K562 (cell line): Measurements from ENCODE around the gene ZDHHC3. TPM values are rescaled to one million over a fixed set of nuclear protein-coding genes. Genes with fewer than 3 reads are reported as not detected.

Source experiments
- CEBPB ChIP-seq: fragments of 450-650 bp; IDR thresholded peaks from 2 replicates; pipeline ENCODE4 v1.6.1; 2016; ENCODE audit warnings: missing genetic modification characterization, missing compliant biosample characterization
- CHD2 ChIP-seq: IDR thresholded peaks from 2 replicates; pipeline ENCODE4 v1.6.1; 2011; ENCODE audit warnings: low read depth, low read length
- EHMT2 ChIP-seq: fragments of 450-650 bp; IDR thresholded peaks from 2 replicates; pipeline ENCODE4 v1.6.1; 2018; ENCODE audit warnings: antibody characterized with exemption
- ETV6 ChIP-seq, 3 experiments: fragments of 150-350 bp in 1 of 3; sonication (generic) in 1 of 3; formaldehyde crosslinking in 1 of 3; IDR thresholded peaks; 2 replicates each; pipeline versions ENCODE4 v1.6.1 to v1.8.0; 2014 to 2022; ENCODE audit warnings: borderline replicate concordance in 2 of 3, low read depth in 2 of 3, antibody characterized with exemption in 1 of 3, low read length in 1 of 3, mild to moderate bottlenecking in 1 of 3, missing genetic modification reagents in 1 of 3
- FOXK2 ChIP-seq, 2 experiments: fragments of 450-650 bp; IDR thresholded peaks in 1 of 2; conservative IDR thresholded peaks in 1 of 2; 2 replicates each; pipeline ENCODE4 v1.6.1; 2016; ENCODE audit warnings: low read depth in 2 of 2, mild to moderate bottlenecking in 1 of 2
- ILF3 ChIP-seq: fragments of 450-650 bp; IDR thresholded peaks from 2 replicates; pipeline ENCODE4 v1.6.1; 2018; ENCODE audit warnings: antibody characterized with exemption, mild to moderate bottlenecking, moderate library complexity, borderline replicate concordance
- KAT8 ChIP-seq: fragments of 450-650 bp; IDR thresholded peaks from 2 replicates; pipeline ENCODE4 v1.6.1; 2016; ENCODE audit warnings: low read depth, mild to moderate bottlenecking
- KDM5B ChIP-seq: fragments of 200-600 bp; sonication (generic); IDR thresholded peaks from 2 replicates; pipeline ENCODE4 v1.6.1; 2012; ENCODE audit warnings: low read depth, mild to moderate bottlenecking, moderate library complexity, low read length, control low read depth, inconsistent platforms; ENCODE audit not compliant: insufficient replicate concordance
- MED1 ChIP-seq: sonication (generic); formaldehyde crosslinking; IDR thresholded peaks from 2 replicates; pipeline ENCODE4 v1.8.1; 2023; ENCODE audit warnings: missing genetic modification reagents, borderline replicate concordance
- MYBL2 ChIP-seq, 2 experiments: fragments of 450-650 bp in 1 of 2; sonication (generic) in 1 of 2; formaldehyde crosslinking in 1 of 2; IDR thresholded peaks; 2 replicates each; pipeline versions ENCODE4 v1.6.1 to v1.8.1; 2017 to 2022; ENCODE audit warnings: borderline replicate concordance in 1 of 2, inconsistent platforms in 1 of 2, low read depth in 1 of 2, mild to moderate bottlenecking in 1 of 2, missing genetic modification reagents in 1 of 2, moderate library complexity in 1 of 2
- NEUROD1 ChIP-seq: fragments of 150-350 bp; IDR thresholded peaks from 2 replicates; pipeline ENCODE4 v1.6.1; 2014; ENCODE audit warnings: borderline replicate concordance, low read length, low read depth; ENCODE audit not compliant: partially characterized antibody
- RUNX1 ChIP-seq: sonication (generic); IDR thresholded peaks from 2 replicates; pipeline ENCODE4 v1.6.1; 2016; ENCODE audit warnings: antibody characterized with exemption, low read depth
- SOX6 ChIP-seq: fragments of 450-650 bp; IDR thresholded peaks from 2 replicates; pipeline ENCODE4 v1.6.1; 2014; ENCODE audit warnings: mild to moderate bottlenecking
- SPI1 ChIP-seq: IDR thresholded peaks from 2 replicates; pipeline ENCODE4 v1.6.1; 2011; ENCODE audit warnings: low read depth, low read length, control low read depth, borderline replicate concordance
- TEAD1 ChIP-seq, 2 experiments: fragments of 450-650 bp in 1 of 2; sonication (generic) in 1 of 2; formaldehyde crosslinking; IDR thresholded peaks; 2 replicates each; pipeline versions ENCODE4 v1.4.0 to v1.8.0; 2020 to 2022; ENCODE audit warnings: mild to moderate bottlenecking in 2 of 2, missing genetic modification reagents in 1 of 2
- TEAD2 ChIP-seq: fragments of 450-650 bp; IDR thresholded peaks from 2 replicates; pipeline ENCODE4 v1.6.1; 2016; ENCODE audit warnings: missing genetic modification characterization, control low read depth, missing compliant biosample characterization
- ZNF274 ChIP-seq: IDR thresholded peaks from 2 replicates; pipeline ENCODE4 v1.6.1; 2011; ENCODE audit warnings: low read depth, mild to moderate bottlenecking, low read length, moderate library complexity, borderline replicate concordance
- ZNF668 ChIP-seq: fragments of 250-450 bp; sonication (Bioruptor Pico); IDR thresholded peaks from 2 replicates; pipeline ENCODE4 v1.8.0; 2022; ENCODE audit warnings: mild to moderate bottlenecking, inconsistent platforms
- ZNF766 ChIP-seq: fragments of 200-800 bp; sonication (Bioruptor generic); conservative IDR thresholded peaks from 2 replicates; pipeline ENCODE4 v1.6.1; 2016; ENCODE audit warnings: missing genetic modification characterization, missing compliant biosample characterization
- polyA plus RNA-seq, 8 experiments: library from polyadenylated mRNA; depleted of rRNA in 4 of 8; stranded (reverse) in 5 of 8; unstranded in 3 of 8; fragments of >200 nt; fragmentation: Nextera tagmentation in 2 of 8; fragmentation: Illumina TruSeq in 1 of 8; extraction: Ambion mirVana in 2 of 8; extraction: Trizol in 1 of 8; gene quantifications; 2 replicates each; pipeline versions ENCODE4 v1.2.1 to v1.2.3, GENCODE V29; 2011 to 2014; ENCODE audit warnings: inconsistent platforms in 1 of 8, missing spikeins in 1 of 8
- total RNA-seq, 7 experiments: library from RNA; depleted of rRNA in 6 of 7; stranded (reverse); fragments of >200 nt in 6 of 7; fragmentation: Illumina TruSeq in 2 of 7; extraction: Trizol in 2 of 7; gene quantifications; 2 replicates each; pipeline versions ENCODE4 v1.2.1 to v1.2.3, GENCODE V29; 2011 to 2021; ENCODE audit warnings: low replicate concordance in 1 of 7
- TF ChIP-seq, protein P1 (sequence below): fragments of 450-650 bp; IDR thresholded peaks from 2 replicates; pipeline ENCODE4 v1.6.1; 2016; ENCODE audit warnings: mild to moderate bottlenecking

ZDHHC3 gene
- total and polyA plus RNA-seq, 9 of the 15 experiments (the other 6 are each of a cell fraction or from before 2014, with no cell fraction given) = 10.3 to 120 (median 67.2) TPM

DNA sequence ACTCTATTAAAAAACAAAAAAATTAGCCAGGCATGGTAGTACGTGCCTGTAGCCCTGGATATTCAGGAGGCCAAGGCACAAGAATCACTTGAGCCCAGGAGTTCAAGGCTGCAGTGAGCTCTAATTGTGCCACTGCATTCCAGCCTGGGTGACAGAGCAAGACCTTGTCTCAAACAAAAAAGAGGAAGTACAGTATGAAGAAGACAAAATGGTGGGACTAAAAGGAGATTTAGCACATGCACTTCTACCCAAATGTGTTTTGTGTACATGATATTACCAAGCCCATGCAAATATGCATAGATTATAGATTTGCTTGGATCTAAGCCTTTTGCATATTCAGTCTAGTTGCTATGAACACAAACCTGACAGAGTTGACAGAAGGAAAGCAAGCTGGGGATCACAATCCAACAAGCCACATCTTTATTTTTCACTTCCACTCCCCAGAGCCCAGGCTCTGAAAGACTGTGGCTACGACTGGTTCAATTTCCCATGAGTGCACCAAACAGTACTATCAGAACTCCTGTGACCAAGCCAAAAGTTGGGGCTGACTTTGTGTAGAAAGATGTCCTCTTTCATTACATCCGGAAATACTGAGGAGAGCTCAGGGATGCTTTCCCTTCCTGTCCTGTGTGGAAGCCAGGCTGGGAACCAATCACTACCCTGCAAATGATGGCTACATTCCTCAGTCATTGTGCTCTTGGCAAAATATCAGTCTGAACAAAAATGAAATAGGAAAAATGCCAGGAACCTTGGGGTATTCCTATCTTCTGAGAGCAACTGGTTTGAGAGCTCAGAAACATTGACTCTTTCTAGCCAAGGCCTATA is 52.1 kb downstream of the ZDHHC3 start (continued):
- TF ChIP-seq CEBPB = no peak
- no peak for TF ChIP-seq KDM5B
- TF ChIP-seq EHMT2 = peak; percentile 72; the same call in 1 of the 2 replicates
- TF ChIP-seq, protein P1, sequence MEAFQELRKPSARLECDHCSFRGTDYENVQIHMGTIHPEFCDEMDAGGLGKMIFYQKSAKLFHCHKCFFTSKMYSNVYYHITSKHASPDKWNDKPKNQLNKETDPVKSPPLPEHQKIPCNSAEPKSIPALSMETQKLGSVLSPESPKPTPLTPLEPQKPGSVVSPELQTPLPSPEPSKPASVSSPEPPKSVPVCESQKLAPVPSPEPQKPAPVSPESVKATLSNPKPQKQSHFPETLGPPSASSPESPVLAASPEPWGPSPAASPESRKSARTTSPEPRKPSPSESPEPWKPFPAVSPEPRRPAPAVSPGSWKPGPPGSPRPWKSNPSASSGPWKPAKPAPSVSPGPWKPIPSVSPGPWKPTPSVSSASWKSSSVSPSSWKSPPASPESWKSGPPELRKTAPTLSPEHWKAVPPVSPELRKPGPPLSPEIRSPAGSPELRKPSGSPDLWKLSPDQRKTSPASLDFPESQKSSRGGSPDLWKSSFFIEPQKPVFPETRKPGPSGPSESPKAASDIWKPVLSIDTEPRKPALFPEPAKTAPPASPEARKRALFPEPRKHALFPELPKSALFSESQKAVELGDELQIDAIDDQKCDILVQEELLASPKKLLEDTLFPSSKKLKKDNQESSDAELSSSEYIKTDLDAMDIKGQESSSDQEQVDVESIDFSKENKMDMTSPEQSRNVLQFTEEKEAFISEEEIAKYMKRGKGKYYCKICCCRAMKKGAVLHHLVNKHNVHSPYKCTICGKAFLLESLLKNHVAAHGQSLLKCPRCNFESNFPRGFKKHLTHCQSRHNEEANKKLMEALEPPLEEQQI = no peak
- no peak for TF ChIP-seq NEUROD1
- no peak for TF ChIP-seq ZNF668 (CRISPR knock-in tag)
- TF ChIP-seq SOX6 = no peak
- TF ChIP-seq FOXK2 (conservative IDR thresholded peaks at IDR 0.05 in 1 of 2, IDR thresholded peaks at IDR 0.05 in 1 of 2; ENCODE audit: low read depth in 2 of 2) = no peak
- no peak for TF ChIP-seq MED1
- TF ChIP-seq MYBL2 (IDR thresholded peaks at IDR 0.05; ENCODE audit: low read depth) = no peak
- no peak for TF ChIP-seq MYBL2 (CRISPR knock-in tag; IDR thresholded peaks at IDR 0.05; ENCODE audit: borderline replicate concordance)
- TF ChIP-seq ZNF274 = no peak
- no peak for TF ChIP-seq ETV6 (IDR thresholded peaks at IDR 0.05; ENCODE audit: borderline replicate concordance in 1 of 2, low read depth in 2 of 2, low read length in 1 of 2)
- TF ChIP-seq ETV6 (CRISPR knock-in tag; IDR thresholded peaks at IDR 0.05; ENCODE audit: borderline replicate concordance) = no peak
- TF ChIP-seq SPI1 = peak; percentile 90
- TF ChIP-seq ZNF766 (CRISPR knock-in tag) = 0 out of 2 replicates have a peak, but pooled peaks have one; percentile 29
- TF ChIP-seq TEAD1 (CRISPR knock-in tag; IDR thresholded peaks at IDR 0.05) = peak in 1 of 2 experiments; percentile 45; a peak in 1 of 4 replicates
- 0 out of 2 replicates have a peak, but pooled peaks have one; percentile 26 for TF ChIP-seq TEAD2 (tag)
- no peak for TF ChIP-seq ILF3
- TF ChIP-seq KAT8 = 0 out of 2 replicates have a peak, but pooled peaks have one; percentile 20
- TF ChIP-seq CHD2 = no peak
- no peak for TF ChIP-seq RUNX1
